DOHH2 (cell line): Measurements from ENCODE around the gene PLXNA2.

ENCODE experiments used
- H3F3A ChIP-seq: fragments of 200-600 bp; sonication (generic), shearing (Covaris generic); 2 replicates; pipeline ENCODE4 v1.6.0; 2016; ENCODE audit warnings: antibody characterized with exemption, mild to moderate bottlenecking; ENCODE audit not compliant: control insufficient read depth, insufficient read depth
- H3K27ac ChIP-seq: fragments of 200-600 bp; sonication (generic); 2 replicates; pipeline ENCODE4 v1.5.1; 2014; ENCODE audit warnings: low read depth, mild to moderate bottlenecking, low read length, moderate library complexity
- H3K27me3 ChIP-seq: fragments of 200-600 bp; sonication (generic); 2 replicates; pipeline ENCODE4 v1.6.1; 2014; ENCODE audit warnings: mild to moderate bottlenecking, low read length, mixed read lengths; ENCODE audit not compliant: control insufficient read depth
- H3K36me3 ChIP-seq: fragments of 200-600 bp; sonication (generic); 2 replicates; pipeline ENCODE4 v1.6.1; 2014; ENCODE audit warnings: mild to moderate bottlenecking, low read length, moderate library complexity, mixed read lengths; ENCODE audit not compliant: control insufficient read depth
- H3K4me1 ChIP-seq: fragments of 200-600 bp; sonication (generic); 2 replicates; pipeline ENCODE4 v1.6.1; 2014; ENCODE audit warnings: mild to moderate bottlenecking, low read length, mixed read lengths; ENCODE audit not compliant: control insufficient read depth
- H3K4me2 ChIP-seq: fragments of 200-600 bp; sonication (generic); 2 replicates; pipeline ENCODE4 v1.6.0; 2014; ENCODE audit warnings: mild to moderate bottlenecking, low read length, moderate library complexity
- H3K4me3 ChIP-seq: fragments of 200-600 bp; sonication (generic); 2 replicates; pipeline ENCODE4 v1.5.1; 2014; ENCODE audit warnings: mild to moderate bottlenecking, low read length, mixed read lengths
- H3K79me2 ChIP-seq: fragments of 200-600 bp; sonication (generic); 2 replicates; pipeline ENCODE4 v1.6.1; 2014; ENCODE audit warnings: mild to moderate bottlenecking, low read length, mixed read lengths; ENCODE audit not compliant: control insufficient read depth
- H3K9me2 ChIP-seq: fragments of 200-600 bp; sonication (generic); replicated peaks from 2 replicates; pipeline ENCODE4 v1.6.1; 2014; ENCODE audit warnings: mild to moderate bottlenecking, low read length, mixed read lengths; ENCODE audit not compliant: control insufficient read depth
- H3K9me3 ChIP-seq: fragments of 200-600 bp; sonication (generic); 2 replicates; pipeline ENCODE4 v1.6.1; 2014; ENCODE audit warnings: antibody characterized with exemption, low read length, mixed read lengths; ENCODE audit not compliant: control insufficient read depth, insufficient read depth
- H4K20me1 ChIP-seq: fragments of 200-600 bp; sonication (generic); 2 replicates; pipeline ENCODE4 v1.6.0; 2014; ENCODE audit warnings: low read depth, mild to moderate bottlenecking, antibody characterized with exemption, low read length, moderate library complexity; ENCODE audit not compliant: control insufficient read depth, insufficient read depth
- CTCF ChIP-seq: fragments of 200-600 bp; sonication (generic); IDR thresholded peaks from one replicate; pipeline ENCODE4 v1.5.1; 2014; ENCODE audit warnings: antibody characterized with exemption, mild to moderate bottlenecking, low read depth, low read length; ENCODE audit not compliant: poor library complexity, severe bottlenecking
- EZH2phosphoT487 ChIP-seq: fragments of 200-600 bp; sonication (generic); IDR thresholded peaks from 2 replicates; pipeline ENCODE4 v1.6.1; 2017; ENCODE audit warnings: borderline replicate concordance, mild to moderate bottlenecking, antibody characterized with exemption, low read length, moderate library complexity, mixed read lengths

Gene PLXNA2

GRCh38 chr1:208174200-208174599 is 70.0 kb downstream of the PLXNA2 start:
- no peaks in the 10 kb centered on the region for H3K79me2 ChIP-seq
- H3F3A ChIP-seq, result no peaks in the 10 kb centered on the region
- peaks cover 2% of the 10 kb centered on the region; the same call in 1 of the 2 replicates for H3K27me3 ChIP-seq
- TF ChIP-seq CTCF (no peak), EZH2phosphoT487 (no peak)
- H3K27ac ChIP-seq, result no peak overlapping the region
- H3K36me3 ChIP-seq, result no peaks in the 10 kb centered on the region
- H4K20me1 ChIP-seq, result no peaks in the 10 kb centered on the region
- H3K9me3 ChIP-seq, result no peaks in the 10 kb centered on the region
- no peaks in the 10 kb centered on the region for H3K9me2 ChIP-seq
- H3K4me3 ChIP-seq, result no peak overlapping the region
- no peak overlapping the region for H3K4me2 ChIP-seq
- H3K4me1 ChIP-seq, result no peaks in the 10 kb centered on the region

- H3K4me3 ChIP-seq, result no peak overlapping the region
- no peaks in the 10 kb centered on the region for H3K9me3 ChIP-seq
- no peaks in the 10 kb centered on the region for H3K79me2 ChIP-seq
- H3K4me1 ChIP-seq, result no peaks in the 10 kb centered on the region
- H4K20me1 ChIP-seq, result no peaks in the 10 kb centered on the region
- no peak for TF ChIP-seq EZH2phosphoT487
- TF ChIP-seq CTCF, result no peak
- no peaks in the 10 kb centered on the region for H3F3A ChIP-seq
- no peak overlapping the region for H3K27ac ChIP-seq
- H3K27me3 ChIP-seq, result peaks cover 2% of the 10 kb centered on the region; the same call in 1 of the 2 replicates
- H3K9me2 ChIP-seq, result no peaks in the 10 kb centered on the region
- no peak overlapping the region for H3K4me2 ChIP-seq
- no peaks in the 10 kb centered on the region for H3K36me3 ChIP-seq
Observed at GRCh38 chr1:208173749-208174148, 70.4 kb downstream of the PLXNA2 start.

GRCh38 chr1:208172423-208173145 is 71.6 kb downstream of the PLXNA2 start:
- Histone ChIP-seq H3K9me2 (no peaks in the 10 kb centered on the region), H3F3A (no peaks in the 10 kb centered on the region), H3K27me3 (peaks cover 2% of the 10 kb centered on the region; the same call in 1 of the 2 replicates), H3K27ac (no peak overlapping the region), H3K4me2 (no peak overlapping the region), H3K4me1 (no peaks in the 10 kb centered on the region), H4K20me1 (no peaks in the 10 kb centered on the region), H3K36me3 (no peaks in the 10 kb centered on the region), H3K79me2 (no peaks in the 10 kb centered on the region), H3K9me3 (no peaks in the 10 kb centered on the region), H3K4me3 (no peak overlapping the region)
- no peak for TF ChIP-seq CTCF
- TF ChIP-seq EZH2phosphoT487, result no peak
